ENCODE data around the gene P2RX2. TPM values are rescaled to one million over a fixed set of nuclear protein-coding genes. Genes with fewer than 3 reads are reported as not detected.
A peak's percentile ranks its signal among the peaks of the same experiment; 100 is the strongest.

Gene P2RX2
- total RNA-seq, 4 donors from 2014 or later: 0.47 to 3.9 (median 3.3) TPM

GRCh38 chr12:132637811-132638210, 19.2 kb downstream of the P2RX2 start:
- H3K4me3 ChIP-seq: no peak overlapping the region
- WGBS, 2 donors (ENCODE audit: low coverage in 1 of 2): 80 to 82% methylated on average over 6 to 12 of the region's 18 CpGs
- H3K36me3 ChIP-seq: peaks cover 0 to 99% of the 10 kb centered on the region in 2 donors
- no peak for TF ChIP-seq EP300 (IDR thresholded peaks at IDR 0.05)
- no peak for TF ChIP-seq POLR2A (IDR thresholded peaks at IDR 0.05)
- no peak for TF ChIP-seq CTCF (IDR thresholded peaks at IDR 0.05)
- no peak for TF ChIP-seq POLR2AphosphoS5 (IDR thresholded peaks at IDR 0.05)
- no peaks in the 10 kb centered on the region for H3K9me3 ChIP-seq
- no peak for ATAC-seq
- no peaks in the 10 kb centered on the region for H3K27me3 ChIP-seq
- peaks cover 0 to 2% (median 0%) of the 10 kb centered on the region in 3 donors for H3K4me1 ChIP-seq
- H3K27ac ChIP-seq: no peak overlapping the region

GRCh38 chr12:132638541-132639408, 20.2 kb downstream of the P2RX2 start:
- peaks cover 0 to 2% (median 0%) of the 10 kb centered on the region in 3 donors for H3K4me1 ChIP-seq
- H3K27ac ChIP-seq: peak overlapping the region in 3 of 4 donors; percentile 2 to 46 (median 40)
- ATAC-seq: peak; percentile 92
- 63 to 80% methylated on average over 14 to 15 of the region's 25 CpGs for WGBS, 2 donors (ENCODE audit: low coverage in 1 of 2)
- no peaks in the 10 kb centered on the region for H3K9me3 ChIP-seq
- peaks cover 0 to 99% of the 10 kb centered on the region in 2 donors for H3K36me3 ChIP-seq
- TF ChIP-seq POLR2AphosphoS5 (IDR thresholded peaks at IDR 0.05) (no peak), CTCF (IDR thresholded peaks at IDR 0.05) (peak in 3 of 4 experiments; percentile 43 to 58 (median 44)), EP300 (IDR thresholded peaks at IDR 0.05) (no peak)
- no peaks in the 10 kb centered on the region for H3K27me3 ChIP-seq
- no peak overlapping the region for H3K4me3 ChIP-seq

GRCh38 chr12:132639956-132640520, 21.5 kb downstream of the P2RX2 start:
- 85 to 100% methylated on average over 1 to 5 of the region's 12 CpGs for whole genome bisulfite sequencing, 2 donors (ENCODE audit: low coverage in 1 of 2)
- no peak overlapping the region for H3K4me3 ChIP-seq
- H3K27me3 ChIP-seq: no peaks in the 10 kb centered on the region
- peaks cover 0 to 88% of the 10 kb centered on the region in 2 donors for H3K36me3 ChIP-seq
- no peak for ATAC-seq
- no peaks in the 10 kb centered on the region for H3K9me3 ChIP-seq
- H3K4me1 ChIP-seq: peaks cover 0 to 2% (median 0%) of the 10 kb centered on the region in 3 donors
- no peak overlapping the region for H3K27ac ChIP-seq
- no peak for TF ChIP-seq CTCF (IDR thresholded peaks at IDR 0.05)
- TF ChIP-seq POLR2AphosphoS5 (IDR thresholded peaks at IDR 0.05): no peak
- TF ChIP-seq EP300 (IDR thresholded peaks at IDR 0.05): no peak
- no peak for TF ChIP-seq POLR2A (IDR thresholded peaks at IDR 0.05)

GRCh38 chr12:132640936-132641335, 22.4 kb downstream of the P2RX2 start:
- ATAC-seq: no peak
- Histone ChIP-seq H3K4me1 (peaks cover 0 to 2% (median 0%) of the 10 kb centered on the region in 3 donors), H3K27me3 (no peaks in the 10 kb centered on the region), H3K9me3 (no peaks in the 10 kb centered on the region), H3K27ac (no peak overlapping the region), H3K36me3 (peaks cover 0 to 88% of the 10 kb centered on the region in 2 donors), H3K4me3 (no peak overlapping the region)
- no peak for TF ChIP-seq CTCF (IDR thresholded peaks at IDR 0.05)
- TF ChIP-seq EP300 (IDR thresholded peaks at IDR 0.05): no peak
- TF ChIP-seq POLR2A (IDR thresholded peaks at IDR 0.05): no peak
- no peak for TF ChIP-seq POLR2AphosphoS5 (IDR thresholded peaks at IDR 0.05)
- 86% methylated on average over 6 of the region's 10 CpGs; no CpG with 5 or more reads in 1 of the 2 donors for WGBS, 2 donors (ENCODE audit: low coverage in 1 of 2)
